ENCODE data around the gene DAB2IP. TPM values are rescaled to one million over a fixed set of nuclear protein-coding genes. Genes with fewer than 3 reads are reported as not detected.

DAB2IP gene
- polyA plus RNA-seq, 1 donor from 2014 or later: 17.3 TPM

- Histone ChIP-seq H3F3A (ENCODE audit: insufficient read depth, low read length, poor library complexity, severe bottlenecking) (no peaks in the 10 kb centered on the region), H3K79me2 (replicated peaks; ENCODE audit: insufficient read depth, low read length) (peaks cover 72% of the 10 kb centered on the region), H2AFZ (ENCODE audit: low read depth, low read length) (no peak overlapping the region), H3K36me3 (ENCODE audit: insufficient read depth, low read length) (no peaks in the 10 kb centered on the region), H3K9me3 (ENCODE audit: low read length) (no peaks in the 10 kb centered on the region), H3K27me3 (ENCODE audit: insufficient read depth, low read depth, low read length) (no peaks in the 10 kb centered on the region), H3K9me2 (ENCODE audit: insufficient read depth, low read length) (no peaks in the 10 kb centered on the region), H3K9ac (ENCODE audit: low read length) (peak overlapping the region; percentile 83), H3K4me2 (ENCODE audit: low read length) (peak overlapping the region; percentile 76), H3K27ac (ENCODE audit: low read length) (peak overlapping the region; percentile 53), H4K20me1 (ENCODE audit: insufficient read depth) (peaks cover 24% of the 10 kb centered on the region), H3K4me3 (ENCODE audit: low read length) (peak overlapping the region; percentile 98)
- TF ChIP-seq RAD21 (conservative IDR thresholded peaks at IDR 0.05) (peak; percentile 39), MXI1 (conservative IDR thresholded peaks at IDR 0.05; ENCODE audit: poor library complexity, severe bottlenecking) (no peak), EZH2 (IDR thresholded peaks at IDR 0.05; ENCODE audit: borderline replicate concordance, insufficient read depth, low read length, poor library complexity, severe bottlenecking) (no peak), EP300 (conservative IDR thresholded peaks at IDR 0.05; ENCODE audit: poor library complexity, severe bottlenecking) (no peak), TAF1 (IDR thresholded peaks at IDR 0.05; ENCODE audit: low read depth) (no peak), SMC3 (conservative IDR thresholded peaks at IDR 0.05; ENCODE audit: poor library complexity) (peak; percentile 55), POLR2AphosphoS5 (IDR thresholded peaks at IDR 0.05) (no peak)
- TF ChIP-seq, protein P1, sequence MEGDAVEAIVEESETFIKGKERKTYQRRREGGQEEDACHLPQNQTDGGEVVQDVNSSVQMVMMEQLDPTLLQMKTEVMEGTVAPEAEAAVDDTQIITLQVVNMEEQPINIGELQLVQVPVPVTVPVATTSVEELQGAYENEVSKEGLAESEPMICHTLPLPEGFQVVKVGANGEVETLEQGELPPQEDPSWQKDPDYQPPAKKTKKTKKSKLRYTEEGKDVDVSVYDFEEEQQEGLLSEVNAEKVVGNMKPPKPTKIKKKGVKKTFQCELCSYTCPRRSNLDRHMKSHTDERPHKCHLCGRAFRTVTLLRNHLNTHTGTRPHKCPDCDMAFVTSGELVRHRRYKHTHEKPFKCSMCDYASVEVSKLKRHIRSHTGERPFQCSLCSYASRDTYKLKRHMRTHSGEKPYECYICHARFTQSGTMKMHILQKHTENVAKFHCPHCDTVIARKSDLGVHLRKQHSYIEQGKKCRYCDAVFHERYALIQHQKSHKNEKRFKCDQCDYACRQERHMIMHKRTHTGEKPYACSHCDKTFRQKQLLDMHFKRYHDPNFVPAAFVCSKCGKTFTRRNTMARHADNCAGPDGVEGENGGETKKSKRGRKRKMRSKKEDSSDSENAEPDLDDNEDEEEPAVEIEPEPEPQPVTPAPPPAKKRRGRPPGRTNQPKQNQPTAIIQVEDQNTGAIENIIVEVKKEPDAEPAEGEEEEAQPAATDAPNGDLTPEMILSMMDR (IDR thresholded peaks at IDR 0.05; ENCODE audit: poor library complexity, severe bottlenecking): peak; percentile 54
- TF ChIP-seq, protein P2, sequence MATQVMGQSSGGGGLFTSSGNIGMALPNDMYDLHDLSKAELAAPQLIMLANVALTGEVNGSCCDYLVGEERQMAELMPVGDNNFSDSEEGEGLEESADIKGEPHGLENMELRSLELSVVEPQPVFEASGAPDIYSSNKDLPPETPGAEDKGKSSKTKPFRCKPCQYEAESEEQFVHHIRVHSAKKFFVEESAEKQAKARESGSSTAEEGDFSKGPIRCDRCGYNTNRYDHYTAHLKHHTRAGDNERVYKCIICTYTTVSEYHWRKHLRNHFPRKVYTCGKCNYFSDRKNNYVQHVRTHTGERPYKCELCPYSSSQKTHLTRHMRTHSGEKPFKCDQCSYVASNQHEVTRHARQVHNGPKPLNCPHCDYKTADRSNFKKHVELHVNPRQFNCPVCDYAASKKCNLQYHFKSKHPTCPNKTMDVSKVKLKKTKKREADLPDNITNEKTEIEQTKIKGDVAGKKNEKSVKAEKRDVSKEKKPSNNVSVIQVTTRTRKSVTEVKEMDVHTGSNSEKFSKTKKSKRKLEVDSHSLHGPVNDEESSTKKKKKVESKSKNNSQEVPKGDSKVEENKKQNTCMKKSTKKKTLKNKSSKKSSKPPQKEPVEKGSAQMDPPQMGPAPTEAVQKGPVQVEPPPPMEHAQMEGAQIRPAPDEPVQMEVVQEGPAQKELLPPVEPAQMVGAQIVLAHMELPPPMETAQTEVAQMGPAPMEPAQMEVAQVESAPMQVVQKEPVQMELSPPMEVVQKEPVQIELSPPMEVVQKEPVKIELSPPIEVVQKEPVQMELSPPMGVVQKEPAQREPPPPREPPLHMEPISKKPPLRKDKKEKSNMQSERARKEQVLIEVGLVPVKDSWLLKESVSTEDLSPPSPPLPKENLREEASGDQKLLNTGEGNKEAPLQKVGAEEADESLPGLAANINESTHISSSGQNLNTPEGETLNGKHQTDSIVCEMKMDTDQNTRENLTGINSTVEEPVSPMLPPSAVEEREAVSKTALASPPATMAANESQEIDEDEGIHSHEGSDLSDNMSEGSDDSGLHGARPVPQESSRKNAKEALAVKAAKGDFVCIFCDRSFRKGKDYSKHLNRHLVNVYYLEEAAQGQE (IDR thresholded peaks at IDR 0.05; ENCODE audit: borderline replicate concordance): no peak
Observed at GRCh38 chr9:121700165-121700831, 48.9 kb downstream of the DAB2IP start.

DNA sequence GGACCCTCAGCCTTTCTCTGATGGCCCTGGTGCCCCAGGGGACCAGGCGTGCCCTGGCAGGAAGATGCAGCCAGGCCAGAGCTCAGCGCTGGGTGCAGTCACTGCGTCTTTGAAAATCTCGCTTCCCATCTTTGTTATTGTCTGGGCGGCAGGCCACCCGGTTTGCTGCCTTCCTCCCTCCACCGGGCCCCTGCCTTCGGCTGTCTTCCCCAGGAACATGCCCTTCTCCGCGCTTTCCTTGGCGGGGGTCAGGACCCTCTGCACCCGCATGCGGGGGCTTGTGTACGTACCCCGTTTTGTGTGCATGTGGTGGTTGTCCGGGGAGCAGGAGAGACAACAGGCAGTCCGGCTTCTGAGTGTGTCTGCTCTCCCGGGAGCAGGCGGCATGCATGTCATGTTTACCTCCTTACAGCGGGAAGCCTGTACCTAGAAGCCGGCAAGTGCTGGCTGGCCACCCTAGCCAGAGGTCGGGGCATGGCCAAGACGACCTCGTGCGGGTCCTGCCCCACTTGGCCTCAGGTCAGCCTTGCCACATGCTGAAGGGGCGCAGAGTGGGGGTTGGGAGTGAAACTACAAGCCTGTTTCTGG lies 49.5 kb downstream of the DAB2IP start:
- Histone ChIP-seq H3K27me3 (ENCODE audit: insufficient read depth, low read depth, low read length) (no peaks in the 10 kb centered on the region), H4K20me1 (ENCODE audit: insufficient read depth) (peaks cover 29% of the 10 kb centered on the region), H3K9ac (ENCODE audit: low read length) (peak overlapping the region; percentile 83), H2AFZ (ENCODE audit: low read depth, low read length) (no peak overlapping the region), H3K9me3 (ENCODE audit: low read length) (no peaks in the 10 kb centered on the region), H3K4me2 (ENCODE audit: low read length) (peak overlapping the region; percentile 76), H3F3A (ENCODE audit: insufficient read depth, low read length, poor library complexity, severe bottlenecking) (no peaks in the 10 kb centered on the region), H3K27ac (ENCODE audit: low read length) (peak overlapping the region; percentile 10), H3K36me3 (ENCODE audit: insufficient read depth, low read length) (no peaks in the 10 kb centered on the region), H3K79me2 (replicated peaks; ENCODE audit: insufficient read depth, low read length) (peaks cover 78% of the 10 kb centered on the region), H3K9me2 (ENCODE audit: insufficient read depth, low read length) (no peaks in the 10 kb centered on the region), H3K4me3 (ENCODE audit: low read length) (peak overlapping the region; percentile 98)
- no peak for TF ChIP-seq EZH2 (IDR thresholded peaks at IDR 0.05; ENCODE audit: borderline replicate concordance, insufficient read depth, low read length, poor library complexity, severe bottlenecking)
- peak; percentile 15 for TF ChIP-seq MXI1 (conservative IDR thresholded peaks at IDR 0.05; ENCODE audit: poor library complexity, severe bottlenecking)
- no peak for TF ChIP-seq POLR2AphosphoS5 (IDR thresholded peaks at IDR 0.05)

Measured in neural cell (in vitro differentiated cells).